HEK293 (cell line): ENCODE data around the gene STXBP5L.

ENCODE experiments used
- CTCF ChIA-PET: fragments of 350-600 bp; formaldehyde crosslinking; extraction: SDS; loops from one replicate; lab custom pipeline; 2021; ENCODE audit warnings: antibody characterized with exemption; lab: Yijun Ruan, JAX
- POLR2A ChIA-PET: fragments of 300-600 bp; formaldehyde crosslinking; extraction: SDS; loops from one replicate; lab custom pipeline; 2020; ENCODE audit warnings: antibody characterized with exemption, inconsistent platforms; lab: Yijun Ruan, JAX
- H3K27ac ChIP-seq: fragments of 200-500 bp; sonication (Bioruptor generic); 2 replicates; pipeline ENCODE4 v1.5.1; 2014; ENCODE audit warnings: low read depth, low read length, control low read depth, inconsistent platforms; ENCODE audit errors: extremely low read depth
- H3K36me3 ChIP-seq, 2 experiments: fragments of 200-500 bp in 1 of 2; sonication (Bioruptor generic) in 1 of 2; 1 replicate in 1 of 2; 2 replicates in 1 of 2; pipeline ENCODE4 v1.5.1; 2014 to 2017; ENCODE audit warnings: inconsistent platforms in 2 of 2, low read length in 2 of 2; ENCODE audit not compliant: control insufficient read depth in 2 of 2, insufficient read depth in 1 of 2
- H3K4me1 ChIP-seq: fragments of 200-500 bp; sonication (Bioruptor generic); 2 replicates; pipeline ENCODE4 v1.5.1; 2014; ENCODE audit warnings: mild to moderate bottlenecking, low read length, inconsistent platforms; ENCODE audit not compliant: control insufficient read depth, insufficient read depth
- H3K4me3 ChIP-seq: 2 replicates; pipeline ENCODE4 v1.5.1; 2011; ENCODE audit warnings: low read depth, mild to moderate bottlenecking, control low read depth, low read length, moderate library complexity
- H3K9me3 ChIP-seq: fragments of 200-500 bp; sonication (Bioruptor generic); 2 replicates; pipeline ENCODE4 v1.5.1; 2014; ENCODE audit warnings: low read depth, low read length, inconsistent platforms; ENCODE audit not compliant: control insufficient read depth, insufficient read depth
- GFI1B ChIP-seq: fragments of 450-650 bp; formaldehyde crosslinking; IDR thresholded peaks from 2 replicates; pipeline ENCODE4 v1.5.1; 2016; ENCODE audit warnings: missing biosample characterization, missing genetic modification characterization
- GLI4 ChIP-seq: fragments of 450-650 bp; formaldehyde crosslinking; IDR thresholded peaks from 2 replicates; pipeline ENCODE4 v1.5.1; 2016; ENCODE audit warnings: missing biosample characterization, missing genetic modification characterization
- HOXC10 ChIP-seq: sonication (generic); formaldehyde crosslinking; IDR thresholded peaks from 2 replicates; pipeline ENCODE4 v1.8.1; 2023; ENCODE audit warnings: mild to moderate bottlenecking, missing genetic modification reagents
- KLF7 ChIP-seq: fragments of 450-650 bp; formaldehyde crosslinking; IDR thresholded peaks from 2 replicates; pipeline ENCODE4 v1.5.1; 2016; ENCODE audit warnings: missing biosample characterization, missing genetic modification characterization, borderline replicate concordance
- ZBTB20 ChIP-seq: fragments of 450-650 bp; formaldehyde crosslinking; IDR thresholded peaks from 2 replicates; pipeline ENCODE4 v1.5.1; 2016; ENCODE audit warnings: missing biosample characterization, missing genetic modification characterization
- ZNF2 ChIP-seq: fragments of 450-650 bp; formaldehyde crosslinking; IDR thresholded peaks from 2 replicates; pipeline ENCODE4 v1.5.1; 2016; ENCODE audit warnings: missing biosample characterization, missing genetic modification characterization
- ZNF23 ChIP-seq: fragments of 450-650 bp; formaldehyde crosslinking; IDR thresholded peaks from 2 replicates; pipeline ENCODE4 v1.5.1; 2016; ENCODE audit warnings: missing biosample characterization, missing genetic modification characterization, borderline replicate concordance
- ZNF280C ChIP-seq: fragments of 450-650 bp; formaldehyde crosslinking; IDR thresholded peaks from 2 replicates; pipeline ENCODE4 v1.5.1; 2016; ENCODE audit warnings: missing biosample characterization, missing genetic modification characterization
- ZNF560 ChIP-seq: fragments of 450-650 bp; formaldehyde crosslinking; IDR thresholded peaks from 2 replicates; pipeline ENCODE4 v1.5.1; 2017; ENCODE audit warnings: missing biosample characterization, missing genetic modification characterization, borderline replicate concordance
- ZNF777 ChIP-seq: fragments of 450-650 bp; formaldehyde crosslinking; IDR thresholded peaks from 2 replicates; pipeline ENCODE4 v1.5.1; 2017; ENCODE audit warnings: missing biosample characterization, missing genetic modification characterization, borderline replicate concordance
- ZNF792 ChIP-seq: fragments of 450-650 bp; formaldehyde crosslinking; IDR thresholded peaks from 2 replicates; pipeline ENCODE4 v1.5.1; 2016; ENCODE audit warnings: missing biosample characterization, missing genetic modification characterization
- TF ChIP-seq, protein P1 (sequence below): fragments of 450-650 bp; formaldehyde crosslinking; IDR thresholded peaks from 2 replicates; pipeline ENCODE4 v1.5.1; 2016; ENCODE audit warnings: missing biosample characterization, missing genetic modification characterization
- TF ChIP-seq, protein P2 (sequence below): fragments of 450-650 bp; formaldehyde crosslinking; IDR thresholded peaks from 2 replicates; pipeline ENCODE4 v1.5.1; 2017; ENCODE audit warnings: missing biosample characterization, mild to moderate bottlenecking, missing genetic modification characterization, moderate library complexity
- TF ChIP-seq, protein P3 (sequence below): fragments of 450-650 bp; IDR thresholded peaks from 2 replicates; pipeline ENCODE4 v1.5.1; 2018; ENCODE audit warnings: missing biosample characterization, mild to moderate bottlenecking, missing genetic modification characterization

Gene STXBP5L

GRCh38 chr3:121467085-121467484, 559.1 kb downstream of the STXBP5L start (continued):
- TF ChIP-seq, protein P1, sequence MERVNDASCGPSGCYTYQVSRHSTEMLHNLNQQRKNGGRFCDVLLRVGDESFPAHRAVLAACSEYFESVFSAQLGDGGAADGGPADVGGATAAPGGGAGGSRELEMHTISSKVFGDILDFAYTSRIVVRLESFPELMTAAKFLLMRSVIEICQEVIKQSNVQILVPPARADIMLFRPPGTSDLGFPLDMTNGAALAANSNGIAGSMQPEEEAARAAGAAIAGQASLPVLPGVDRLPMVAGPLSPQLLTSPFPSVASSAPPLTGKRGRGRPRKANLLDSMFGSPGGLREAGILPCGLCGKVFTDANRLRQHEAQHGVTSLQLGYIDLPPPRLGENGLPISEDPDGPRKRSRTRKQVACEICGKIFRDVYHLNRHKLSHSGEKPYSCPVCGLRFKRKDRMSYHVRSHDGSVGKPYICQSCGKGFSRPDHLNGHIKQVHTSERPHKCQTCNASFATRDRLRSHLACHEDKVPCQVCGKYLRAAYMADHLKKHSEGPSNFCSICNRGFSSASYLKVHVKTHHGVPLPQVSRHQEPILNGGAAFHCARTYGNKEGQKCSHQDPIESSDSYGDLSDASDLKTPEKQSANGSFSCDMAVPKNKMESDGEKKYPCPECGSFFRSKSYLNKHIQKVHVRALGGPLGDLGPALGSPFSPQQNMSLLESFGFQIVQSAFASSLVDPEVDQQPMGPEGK (tag by site-specific recombination), result no peak
- TF ChIP-seq, protein P2, sequence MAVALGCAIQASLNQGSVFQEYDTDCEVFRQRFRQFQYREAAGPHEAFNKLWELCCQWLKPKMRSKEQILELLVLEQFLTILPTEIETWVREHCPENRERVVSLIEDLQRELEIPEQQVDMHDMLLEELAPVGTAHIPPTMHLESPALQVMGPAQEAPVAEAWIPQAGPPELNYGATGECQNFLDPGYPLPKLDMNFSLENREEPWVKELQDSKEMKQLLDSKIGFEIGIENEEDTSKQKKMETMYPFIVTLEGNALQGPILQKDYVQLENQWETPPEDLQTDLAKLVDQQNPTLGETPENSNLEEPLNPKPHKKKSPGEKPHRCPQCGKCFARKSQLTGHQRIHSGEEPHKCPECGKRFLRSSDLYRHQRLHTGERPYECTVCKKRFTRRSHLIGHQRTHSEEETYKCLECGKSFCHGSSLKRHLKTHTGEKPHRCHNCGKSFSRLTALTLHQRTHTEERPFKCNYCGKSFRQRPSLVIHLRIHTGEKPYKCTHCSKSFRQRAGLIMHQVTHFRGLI, result no peak
- TF ChIP-seq KLF7 (tag by site-specific recombination), result no peak
- TF ChIP-seq ZNF280C (tag by site-specific recombination), result no peak
- no peak for TF ChIP-seq HOXC10 (CRISPR knock-in tag)
- no peak for TF ChIP-seq ZNF792 (tag by site-specific recombination)
- TF ChIP-seq, protein P3, sequence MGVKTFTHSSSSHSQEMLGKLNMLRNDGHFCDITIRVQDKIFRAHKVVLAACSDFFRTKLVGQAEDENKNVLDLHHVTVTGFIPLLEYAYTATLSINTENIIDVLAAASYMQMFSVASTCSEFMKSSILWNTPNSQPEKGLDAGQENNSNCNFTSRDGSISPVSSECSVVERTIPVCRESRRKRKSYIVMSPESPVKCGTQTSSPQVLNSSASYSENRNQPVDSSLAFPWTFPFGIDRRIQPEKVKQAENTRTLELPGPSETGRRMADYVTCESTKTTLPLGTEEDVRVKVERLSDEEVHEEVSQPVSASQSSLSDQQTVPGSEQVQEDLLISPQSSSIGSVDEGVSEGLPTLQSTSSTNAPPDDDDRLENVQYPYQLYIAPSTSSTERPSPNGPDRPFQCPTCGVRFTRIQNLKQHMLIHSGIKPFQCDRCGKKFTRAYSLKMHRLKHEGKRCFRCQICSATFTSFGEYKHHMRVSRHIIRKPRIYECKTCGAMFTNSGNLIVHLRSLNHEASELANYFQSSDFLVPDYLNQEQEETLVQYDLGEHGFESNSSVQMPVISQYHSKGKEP (tag by site-specific recombination), result no peak
- TF ChIP-seq ZNF2, result no peak
- TF ChIP-seq GLI4 (tag by site-specific recombination), result no peak
- no peak for TF ChIP-seq ZNF560 (tag by site-specific recombination)

DNA sequence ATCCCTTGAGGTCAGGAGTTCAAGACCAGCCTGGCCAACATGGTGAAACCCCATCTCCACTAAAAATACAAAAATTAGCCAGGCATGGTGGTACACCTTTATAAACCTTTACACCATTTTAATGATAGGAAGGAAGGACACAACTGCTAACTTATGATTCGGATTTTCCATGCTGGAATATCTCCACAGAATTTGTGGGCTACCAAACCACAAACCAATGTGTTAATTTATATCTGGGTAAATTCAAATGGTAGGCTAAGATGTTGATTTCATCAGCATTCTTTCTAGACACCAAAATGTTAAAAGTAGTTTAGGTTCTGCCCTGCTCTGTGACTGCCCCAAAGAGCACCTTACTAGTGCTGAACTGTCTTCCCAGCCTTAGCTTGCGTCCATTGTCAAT, 565.0 kb downstream of the STXBP5L start:
- ChIA-PET POLR2A (no interaction called here), CTCF (no interaction called here)
- Histone ChIP-seq H3K4me1 (no peaks in the 10 kb centered on the region), H3K4me3 (no peak overlapping the region), H3K27ac (no peak overlapping the region), H3K36me3 (peaks cover 5 to 83% of the 10 kb centered on the region in 2 experiments; a peak in 2 of 3 replicates), H3K9me3 (no peaks in the 10 kb centered on the region)
- TF ChIP-seq ZNF23 (no peak), ZBTB20 (tag by site-specific recombination) (no peak), GFI1B (tag by site-specific recombination) (no peak), ZNF777 (tag by site-specific recombination) (no peak)
